GM19239 (cell line): Measurements from ENCODE around the gene MYO1D.

Source experiments
- DNase-seq: peaks from one replicate; pipeline ENCODE4 v3.0.0; 2011; ENCODE audit warnings: low spot score; ENCODE audit not compliant: insufficient read length
- FAIRE-seq: peaks from 2 replicates; lab custom pipeline; 2011; peaks lifted over from hg19 to GRCh38; lab: Jason Lieb, UNC

The MYO1D gene

GRCh38 chr17:32786169-32786568 lies 90.8 kb downstream of the MYO1D start:
- DNase-seq (no peak), FAIRE-seq (no peak)

- DNase-seq (no peak), FAIRE-seq (no peak)
Observed at GRCh38 chr17:32784113-32784512, 92.8 kb downstream of the MYO1D start.

GRCh38 chr17:32783602-32784001 lies 93.3 kb downstream of the MYO1D start:
- FAIRE-seq (peak; percentile 97), DNase-seq (peak; percentile 30)

- no peak for DNase-seq
- FAIRE-seq: no peak
Observed at GRCh38 chr17:32780721-32781120, 96.2 kb downstream of the MYO1D start.

- FAIRE-seq (no peak), DNase-seq (no peak)
Observed at GRCh38 chr17:32777922-32778321, 99.0 kb downstream of the MYO1D start.

GRCh38 chr17:32777436-32777835 lies 99.5 kb downstream of the MYO1D start:
- DNase-seq: no peak
- FAIRE-seq: no peak

- FAIRE-seq: no peak
- no peak for DNase-seq
Observed at GRCh38 chr17:32774695-32775084, 102.2 kb downstream of the MYO1D start.

GRCh38 chr17:32773856-32774694 lies 102.8 kb downstream of the MYO1D start:
- FAIRE-seq: no peak
- no peak for DNase-seq

GRCh38 chr17:32772453-32773025 lies 104.4 kb downstream of the MYO1D start:
- FAIRE-seq: peak; percentile 56
- no peak for DNase-seq

- FAIRE-seq: no peak
- no peak for DNase-seq
Observed at GRCh38 chr17:32771396-32771795, 105.5 kb downstream of the MYO1D start.

- peak; percentile 45 for FAIRE-seq
- no peak for DNase-seq
Observed at GRCh38 chr17:32769846-32770245, 107.1 kb downstream of the MYO1D start.

- FAIRE-seq (no peak), DNase-seq (no peak)
Observed at GRCh38 chr17:32763855-32764439, 113.0 kb downstream of the MYO1D start.

- DNase-seq (no peak), FAIRE-seq (peak; percentile 49)
Observed at GRCh38 chr17:32759476-32759875, 117.4 kb downstream of the MYO1D start.

- no peak for DNase-seq
- peak; percentile 31 for FAIRE-seq
Observed at GRCh38 chr17:32757963-32758362, 119.0 kb downstream of the MYO1D start.

- no peak for FAIRE-seq
- no peak for DNase-seq
Observed at GRCh38 chr17:32756696-32757095, 120.2 kb downstream of the MYO1D start.

- no peak for DNase-seq
- peak; percentile 77 for FAIRE-seq
Observed at GRCh38 chr17:32755045-32755805, 121.7 kb downstream of the MYO1D start.

- no peak for FAIRE-seq
- DNase-seq: no peak
Observed at GRCh38 chr17:32752934-32753333, 124.0 kb downstream of the MYO1D start.

- DNase-seq (no peak), FAIRE-seq (no peak)
Observed at GRCh38 chr17:32747856-32748255, 129.1 kb downstream of the MYO1D start.

- DNase-seq: no peak
- no peak for FAIRE-seq
Observed at GRCh38 chr17:32746698-32747097, 130.2 kb downstream of the MYO1D start.

GRCh38 chr17:32746280-32746679 lies 130.6 kb downstream of the MYO1D start:
- DNase-seq (no peak), FAIRE-seq (no peak)
